Activated T-helper 9 cell treated with anti-CD3 and anti-CD28 coated beads, Interleukin-2, amount 50 U/mL, for 16 hours (primary cell): ENCODE measurements around the gene IGLON5.

Experiments used
- DNase-seq: peaks from one replicate; pipeline ENCODE4 v3.0.0-alpha.2; 2020; ENCODE audit warnings: low read depth

The IGLON5 gene

GRCh38 chr19:51311351-51312257, at the start of gene IGLON5:
Gene IGLON5 (plus strand): TSS chr19:51311644. CDS start chr19:51311848, 204 bp downstream.
- DNase-seq: no peak

- DNase-seq: no peak
Measured at GRCh38 chr19:51263808-51264207, 47.6 kb upstream of the IGLON5 start.

GRCh38 chr19:51271067-51271466, 40.4 kb upstream of the IGLON5 start:
- no peak for DNase-seq

GRCh38 chr19:51272183-51272810, 39.1 kb upstream of the IGLON5 start:
- no peak for DNase-seq

GRCh38 chr19:51274049-51274770, 37.2 kb upstream of the IGLON5 start:
- no peak for DNase-seq

- DNase-seq: no peak
Measured at GRCh38 chr19:51277112-51277511, 34.3 kb upstream of the IGLON5 start.

GRCh38 chr19:51282335-51282734, 29.1 kb upstream of the IGLON5 start:
- DNase-seq: no peak

- no peak for DNase-seq
Measured at GRCh38 chr19:51285682-51286081, 25.8 kb upstream of the IGLON5 start.

GRCh38 chr19:51289635-51290034, 21.8 kb upstream of the IGLON5 start:
- DNase-seq: no peak

GRCh38 chr19:51292971-51293370, 18.5 kb upstream of the IGLON5 start:
- DNase-seq: no peak

GRCh38 chr19:51293571-51294210, 17.8 kb upstream of the IGLON5 start:
- no peak for DNase-seq

GRCh38 chr19:51294211-51294976, 17.1 kb upstream of the IGLON5 start:
- DNase-seq: no peak

GRCh38 chr19:51294977-51295375, 16.5 kb upstream of the IGLON5 start:
- no peak for DNase-seq

GRCh38 chr19:51295382-51296126, 15.9 kb upstream of the IGLON5 start:
- no peak for DNase-seq

- no peak for DNase-seq
Measured at GRCh38 chr19:51296336-51297093, 14.9 kb upstream of the IGLON5 start.

GRCh38 chr19:51297406-51297805, 14.0 kb upstream of the IGLON5 start:
- DNase-seq: no peak

- DNase-seq: no peak
Measured at GRCh38 chr19:51301266-51301665, 10.2 kb upstream of the IGLON5 start.

- no peak for DNase-seq
Measured at GRCh38 chr19:51305479-51305878, 6.0 kb upstream of the IGLON5 start.

GRCh38 chr19:51316688-51317087, 5.2 kb downstream of the IGLON5 start:
- no peak for DNase-seq

GRCh38 chr19:51317376-51317775, 5.9 kb downstream of the IGLON5 start:
- DNase-seq: no peak
